ENCODE measurements around the gene PIEZO2.

PIEZO2 gene

DNA sequence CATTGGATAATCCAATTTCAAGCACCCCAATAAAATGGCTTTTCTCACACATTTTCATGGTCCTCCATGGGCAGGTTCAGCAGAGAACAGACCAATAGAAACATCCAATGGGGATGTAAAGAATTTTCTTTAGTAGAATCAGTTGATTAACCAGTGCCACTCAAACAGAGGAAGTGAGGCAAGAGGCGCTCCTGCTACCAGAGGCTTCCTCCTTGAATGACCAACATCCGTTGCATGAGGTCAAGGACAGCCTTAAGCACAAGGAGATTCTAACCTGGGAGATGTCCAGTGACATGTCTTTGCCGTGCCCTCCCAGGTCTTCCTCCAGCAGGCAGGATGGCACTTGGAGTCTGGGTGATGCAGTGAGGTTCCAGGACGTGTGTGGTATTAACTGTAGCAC, 146.6 kb downstream of the PIEZO2 start:
- Histone ChIP-seq H3K4me2 (ENCODE audit: low read length) (no peak overlapping the region), H3K9me3 (ENCODE audit: low read length) (0 out of 2 replicates have a peak, but pooled peaks cover 2% of the 10 kb centered on the region), H3K4me3 (ENCODE audit: low read depth, low read length, poor library complexity, severe bottlenecking) (no peak overlapping the region), H3K79me2 (ENCODE audit: insufficient read depth, low read length) (no peaks in the 10 kb centered on the region), H2AFZ (ENCODE audit: low read length) (no peak overlapping the region), H3K27ac (ENCODE audit: low read depth, low read length, poor library complexity, severe bottlenecking) (no peak overlapping the region), H3K4me1 (ENCODE audit: insufficient read depth, low read length, severe bottlenecking) (peaks cover 5% of the 10 kb centered on the region), H3K27me3 (ENCODE audit: insufficient read depth, low read length) (no peaks in the 10 kb centered on the region), H3F3A (ENCODE audit: insufficient read depth, low read length) (no peaks in the 10 kb centered on the region), H3K9me2 (ENCODE audit: low read depth, low read length) (no peaks in the 10 kb centered on the region), H4K20me1 (ENCODE audit: insufficient read depth, low read length) (no peaks in the 10 kb centered on the region), H3K9ac (ENCODE audit: low read length) (no peak overlapping the region), H3K36me3 (ENCODE audit: insufficient read depth, low read length) (no peaks in the 10 kb centered on the region)
- TF ChIP-seq CTCF (IDR thresholded peaks at IDR 0.05; ENCODE audit: low read length) (no peak), EZH2 (IDR thresholded peaks at IDR 0.05; ENCODE audit: borderline replicate concordance, low read length) (no peak)

DNA sequence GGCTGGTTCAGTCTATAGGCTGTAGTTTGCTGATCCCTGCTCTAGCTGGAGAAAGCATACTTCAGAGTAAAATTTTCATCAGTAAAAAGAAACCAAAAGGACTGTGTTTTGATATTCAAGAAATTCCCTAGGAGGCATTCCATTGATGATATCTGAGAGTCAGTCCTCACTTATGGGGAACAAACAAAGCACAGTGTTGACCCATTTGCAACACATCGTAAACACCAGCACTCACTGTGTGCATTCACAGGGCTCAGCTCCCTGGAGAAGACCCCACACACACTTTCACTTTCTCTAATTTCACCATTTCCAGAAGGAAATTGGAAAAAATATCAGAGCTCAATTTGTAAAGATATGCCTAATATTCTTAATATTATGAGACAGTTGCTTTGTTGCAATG, 147.1 kb downstream of the PIEZO2 start:
- no peak overlapping the region for H3K4me2 ChIP-seq (ENCODE audit: low read length)
- TF ChIP-seq EZH2 (IDR thresholded peaks at IDR 0.05; ENCODE audit: borderline replicate concordance, low read length): no peak
- no peak for TF ChIP-seq CTCF (IDR thresholded peaks at IDR 0.05; ENCODE audit: low read length)
- 0 out of 2 replicates have a peak, but pooled peaks cover 4% of the 10 kb centered on the region for H3K9me3 ChIP-seq (ENCODE audit: low read length)

GRCh38 chr18:11000071-11000470, 149.3 kb downstream of the PIEZO2 start:
- H3K36me3 ChIP-seq (ENCODE audit: insufficient read depth, low read length): no peaks in the 10 kb centered on the region
- H3K27ac ChIP-seq (ENCODE audit: low read depth, low read length, poor library complexity, severe bottlenecking): no peak overlapping the region
- H3K4me3 ChIP-seq (ENCODE audit: low read depth, low read length, poor library complexity, severe bottlenecking): no peak overlapping the region
- no peaks in the 10 kb centered on the region for H4K20me1 ChIP-seq (ENCODE audit: insufficient read depth, low read length)
- H3K4me2 ChIP-seq (ENCODE audit: low read length): no peak overlapping the region
- H3K4me1 ChIP-seq (ENCODE audit: insufficient read depth, low read length, severe bottlenecking): peaks cover 14% of the 10 kb centered on the region
- H2AFZ ChIP-seq (ENCODE audit: low read length): no peak overlapping the region
- H3K9me2 ChIP-seq (ENCODE audit: low read depth, low read length): no peaks in the 10 kb centered on the region
- H3K9me3 ChIP-seq (ENCODE audit: low read length): peaks cover 6% of the 10 kb centered on the region; the same call in 1 of the 2 replicates
- TF ChIP-seq CTCF (IDR thresholded peaks at IDR 0.05; ENCODE audit: low read length) (no peak), EZH2 (IDR thresholded peaks at IDR 0.05; ENCODE audit: borderline replicate concordance, low read length) (no peak)
- no peak overlapping the region for H3K9ac ChIP-seq (ENCODE audit: low read length)
- H3K27me3 ChIP-seq (ENCODE audit: insufficient read depth, low read length): no peaks in the 10 kb centered on the region
- no peaks in the 10 kb centered on the region for H3K79me2 ChIP-seq (ENCODE audit: insufficient read depth, low read length)
- no peaks in the 10 kb centered on the region for H3F3A ChIP-seq (ENCODE audit: insufficient read depth, low read length)

More for the DNA sequence above, 147.1 kb downstream of the PIEZO2 start:
- H3K27me3 ChIP-seq (ENCODE audit: insufficient read depth, low read length): no peaks in the 10 kb centered on the region
- H4K20me1 ChIP-seq (ENCODE audit: insufficient read depth, low read length): no peaks in the 10 kb centered on the region
- H3K4me3 ChIP-seq (ENCODE audit: low read depth, low read length, poor library complexity, severe bottlenecking): no peak overlapping the region
- no peaks in the 10 kb centered on the region for H3K36me3 ChIP-seq (ENCODE audit: insufficient read depth, low read length)
- H3K27ac ChIP-seq (ENCODE audit: low read depth, low read length, poor library complexity, severe bottlenecking): no peak overlapping the region
- H3K9ac ChIP-seq (ENCODE audit: low read length): no peak overlapping the region
- no peaks in the 10 kb centered on the region for H3K79me2 ChIP-seq (ENCODE audit: insufficient read depth, low read length)
- no peak overlapping the region for H2AFZ ChIP-seq (ENCODE audit: low read length)
- no peaks in the 10 kb centered on the region for H3K9me2 ChIP-seq (ENCODE audit: low read depth, low read length)
- peaks cover 5% of the 10 kb centered on the region for H3K4me1 ChIP-seq (ENCODE audit: insufficient read depth, low read length, severe bottlenecking)
- H3F3A ChIP-seq (ENCODE audit: insufficient read depth, low read length): no peaks in the 10 kb centered on the region

Data from OCI-LY1 (cell line).